ENCODE results near the gene TMEM95. TPM values are rescaled to one million over a fixed set of nuclear protein-coding genes. Genes with fewer than 3 reads are reported as not detected.
"Not testable (repeated sequence)": the region's sequence is repeated elsewhere in the genome, so short reads cannot be mapped to it uniquely, and the experiment has no call there.

TMEM95 gene
- total RNA-seq, 1 experiment from 2014 or later, result not detected

- H3K4me2 ChIP-seq (ENCODE audit: low read length), result peak overlapping the region; percentile 61
- no peaks in the 10 kb centered on the region for H3K27me3 ChIP-seq (ENCODE audit: insufficient read depth, low read length)
- H2AFZ ChIP-seq (ENCODE audit: low read depth, low read length, poor library complexity, severe bottlenecking), result peak overlapping the region; percentile 89
- ChIA-PET RAD21 (ENCODE audit: low non-redundant PET in 1 of 2, low total read pairs in 2 of 2, uncharacterized antibody in 2 of 2, unreplicated experiment in 2 of 2) (interaction anchor here in 1 of 2 experiments (0.6 kb wide), 1 partner anchor 419 kb away, joined by 7 read pairs; no protein-coding TSS in a partner anchor), POLR2A (interaction anchor here (1.6 kb wide), 1 partner anchor 40 kb away, joined by 3 read pairs; the partner anchor contains the start of gene TMEM256), CTCF (no interaction called here)
- H3K4me1 ChIP-seq (ENCODE audit: control insufficient read depth in 1 of 2, insufficient read depth in 2 of 2, low read length in 2 of 2), result peaks cover 11 to 23% of the 10 kb centered on the region in 2 experiments
- BruUV-seq (replicated peaks), result no TSS peak
- 0 out of 4 replicates have a peak overlapping the region, but pooled peaks of 1 of the 2 experiments have one; percentile 21 for H3K4me3 ChIP-seq (replicated peaks in 1 of 2; ENCODE audit: low read depth in 1 of 2, low read length in 2 of 2)
- peak overlapping the region; percentile 16 for H3K9ac ChIP-seq (ENCODE audit: low read length)
- intact Hi-C loops (cut with micrococcal nuclease), result no loop called here
- no peaks in the 10 kb centered on the region for H3K79me2 ChIP-seq (ENCODE audit: insufficient read depth, low read length)
- H4K20me1 ChIP-seq (ENCODE audit: insufficient read depth), result no peaks in the 10 kb centered on the region
- no peak overlapping the region for H3K27ac ChIP-seq (ENCODE audit: low read depth, low read length)
- ATAC-seq (peak; percentile 88), DNase-seq (ENCODE audit: low read depth, low spot score) (no peak)
- H3K36me3 ChIP-seq (ENCODE audit: control insufficient read depth in 1 of 2, insufficient read depth in 2 of 2, low read length in 2 of 2), result no peaks in the 10 kb centered on the region
- TF ChIP-seq CTCF (IDR thresholded peaks at IDR 0.05 in 2 of 3, conservative IDR thresholded peaks at IDR 0.05 in 1 of 3; ENCODE audit: borderline replicate concordance in 1 of 3, insufficient read depth in 1 of 3, low read depth in 2 of 3, low read length in 2 of 3) (no peak), ZBTB33 (IDR thresholded peaks at IDR 0.05; ENCODE audit: extremely low read depth, insufficient replicate concordance, low read length) (no peak), EGR1 (IDR thresholded peaks at IDR 0.05; ENCODE audit: low read depth) (0 out of 2 replicates have a peak, but pooled peaks have one; percentile 51), YY1 (IDR thresholded peaks at IDR 0.05; ENCODE audit: extremely low read depth, insufficient replicate concordance, low read depth, low read length) (no peak)
- no peaks in the 10 kb centered on the region for H3K9me3 ChIP-seq (ENCODE audit: control insufficient read depth in 1 of 2, insufficient read depth in 1 of 2, low read depth in 1 of 2, low read length in 2 of 2)
- H3K9me2 ChIP-seq (ENCODE audit: insufficient read depth), result no peaks in the 10 kb centered on the region
Observed at GRCh38 chr17:7363311-7363710, 8.4 kb downstream of the TMEM95 start.

- RAD21 ChIA-PET (ENCODE audit: low non-redundant PET in 1 of 2, low total read pairs in 2 of 2, uncharacterized antibody in 2 of 2, unreplicated experiment in 2 of 2); H3K9ac ChIP-seq (ENCODE audit: low read length); H3K4me3 ChIP-seq (replicated peaks in 1 of 2; ENCODE audit: low read depth in 1 of 2, low read length in 2 of 2); DNase-seq (ENCODE audit: low read depth, low spot score); CTCF ChIA-PET; H3K79me2 ChIP-seq (ENCODE audit: insufficient read depth, low read length); H3K27ac ChIP-seq (ENCODE audit: low read depth, low read length); ATAC-seq; POLR2A ChIA-PET; H3K9me3 ChIP-seq (ENCODE audit: control insufficient read depth in 1 of 2, insufficient read depth in 1 of 2, low read depth in 1 of 2, low read length in 2 of 2); H3K4me2 ChIP-seq (ENCODE audit: low read length); intact Hi-C loops (cut with micrococcal nuclease); BruUV-seq (replicated peaks); H3K9me2 ChIP-seq (ENCODE audit: insufficient read depth); H3K27me3 ChIP-seq (ENCODE audit: insufficient read depth, low read length); H3K36me3 ChIP-seq (ENCODE audit: control insufficient read depth in 1 of 2, insufficient read depth in 2 of 2, low read length in 2 of 2); H4K20me1 ChIP-seq (ENCODE audit: insufficient read depth); H2AFZ ChIP-seq (ENCODE audit: low read depth, low read length, poor library complexity, severe bottlenecking): not testable (repeated sequence)
- H3K4me1 ChIP-seq (ENCODE audit: control insufficient read depth in 1 of 2, insufficient read depth in 2 of 2, low read length in 2 of 2), result peaks cover 11 to 23% of the 10 kb centered on the region in 2 experiments
Observed at GRCh38 chr17:7365963-7366362, 11.0 kb downstream of the TMEM95 start.
